ENCODE data around the gene LKAAEAR1. TPM values are rescaled to one million over a fixed set of nuclear protein-coding genes. Genes with fewer than 3 reads are reported as not detected.
A peak's percentile ranks its signal among the peaks of the same experiment; 100 is the strongest.

Gene LKAAEAR1
- total and polyA plus RNA-seq, 9 of the 15 experiments (the other 6 are each of a cell fraction or from before 2014, with no cell fraction given), result not detected

DNA sequence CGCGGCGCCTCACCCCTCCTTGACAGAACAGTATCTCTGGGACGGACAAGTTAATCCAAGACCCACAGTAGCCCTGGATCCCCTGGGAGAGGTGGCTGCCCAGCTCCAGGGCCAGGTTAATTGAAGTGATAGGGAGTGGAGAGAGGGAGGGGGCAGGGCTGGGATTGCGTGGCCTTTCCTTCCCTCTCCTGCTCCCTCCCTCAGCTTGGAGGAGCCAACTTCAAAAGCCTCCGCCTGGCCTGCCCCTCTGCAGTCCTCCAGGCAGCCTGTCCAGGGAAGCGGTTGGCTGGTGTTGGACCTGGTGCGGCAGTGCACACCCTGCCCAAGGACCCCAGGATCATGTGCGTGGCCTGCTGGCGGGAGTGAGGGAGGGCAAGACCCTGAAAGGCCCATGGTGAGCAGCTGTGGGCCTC, 48.3 kb downstream of the LKAAEAR1 start, which contains the start of gene C20orf204:
Gene C20orf204 (plus strand): TSS at position 250 of the 413 bp plus-strand sequence. CDS start 142 bp downstream, at position 392.
- in situ Hi-C loops (cut with MboI) (no loop called here), intact Hi-C loops (cut with micrococcal nuclease) (loop anchor here (5.0 kb wide), 2 partner anchors 86 to 499 kb away; partner anchors contain the start of gene PTK6)
- DNase-seq (ENCODE audit: extremely low read depth in 1 of 4, low spot score in 3 of 4) (peak in 2 of 4 experiments; percentile 60 to 67), ATAC-seq (no peak), FAIRE-seq (peak; percentile 40)
- TF ChIP-seq ZBTB7A (IDR thresholded peaks at IDR 0.05; ENCODE audit: borderline replicate concordance, control insufficient read depth, low read depth, low read length) (peak; percentile 8; the same call in 1 of the 2 replicates), PCBP1 (IDR thresholded peaks at IDR 0.05; ENCODE audit: low read depth, low read length, poor library complexity, severe bottlenecking) (peak; percentile 40), POLR2G (IDR thresholded peaks at IDR 0.05; ENCODE audit: low read depth, low read length) (peak; percentile 62)
- TF ChIP-seq, protein P1, sequence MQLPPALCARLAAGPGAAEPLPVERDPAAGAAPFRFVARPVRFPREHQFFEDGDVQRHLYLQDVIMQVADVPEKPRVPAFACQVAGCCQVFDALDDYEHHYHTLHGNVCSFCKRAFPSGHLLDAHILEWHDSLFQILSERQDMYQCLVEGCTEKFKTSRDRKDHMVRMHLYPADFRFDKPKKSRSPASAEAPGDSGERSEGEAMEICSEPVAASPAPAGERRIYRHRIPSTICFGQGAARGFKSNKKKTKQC (CRISPR knock-in tag; IDR thresholded peaks at IDR 0.05), result no peak
- Histone ChIP-seq H3K9ac (ENCODE audit: insufficient read depth in 1 of 2, low read depth in 2 of 2, low read length in 2 of 2) (peak within 1 kb of the TSS; percentile 14 to 87), H3K27me3 (ENCODE audit: control insufficient read depth in 2 of 2, insufficient read depth in 2 of 2, low read length in 2 of 2) (no peaks in the 10 kb centered on the region), H3K9me3 (replicated peaks; ENCODE audit: control insufficient read depth, insufficient read depth, low read depth, low read length) (no peaks in the 10 kb centered on the region), H2AFZ (ENCODE audit: low read depth, low read length) (0 out of 2 replicates have a peak within 1 kb of the TSS, but pooled peaks have one; percentile 25), H3K36me3 (ENCODE audit: control insufficient read depth, insufficient read depth, low read length) (peaks cover 39% of the 10 kb centered on the region; the same call in 2 of the 3 replicates), H3K9me1 (ENCODE audit: control insufficient read depth, insufficient read depth, low read length) (peaks cover 3% of the 10 kb centered on the region), H3K4me2 (ENCODE audit: insufficient read depth, low read length) (peak within 1 kb of the TSS; percentile 44; the same call in 1 of the 2 replicates), H3K27ac (ENCODE audit: extremely low read depth, low read depth, low read length) (peak within 1 kb of the TSS; percentile 64), H3K4me1 (replicated peaks in 1 of 2; ENCODE audit: control insufficient read depth in 2 of 2, insufficient read depth in 2 of 2, low read length in 2 of 2) (peaks cover 25 to 71% of the 10 kb centered on the region in 2 experiments), H3K79me2 (ENCODE audit: control insufficient read depth, insufficient read depth, low read length) (no peaks in the 10 kb centered on the region), H3K4me3 (no peak within 1 kb of the TSS), H4K20me1 (replicated peaks; ENCODE audit: control insufficient read depth, insufficient read depth, low read length) (no peaks in the 10 kb centered on the region)
- ChIA-PET CTCF (ENCODE audit: low intra/inter-chr PET ratio) (no interaction called here), POLR2A (interaction anchor here (0.7 kb wide), 1 partner anchor 11 kb away, joined by 3 read pairs; no protein-coding TSS in a partner anchor)
- BruUV-seq (replicated peaks), result no TSS peak
- WGBS (ENCODE audit: insufficient coverage, low coverage, missing lambda C conversion rate), result 81% methylated on average over 6 of the region's 10 CpGs

Data from K562 (cell line).